Measurements from ENCODE around the gene SMARCA2.

- TF ChIP-seq, protein P1, sequence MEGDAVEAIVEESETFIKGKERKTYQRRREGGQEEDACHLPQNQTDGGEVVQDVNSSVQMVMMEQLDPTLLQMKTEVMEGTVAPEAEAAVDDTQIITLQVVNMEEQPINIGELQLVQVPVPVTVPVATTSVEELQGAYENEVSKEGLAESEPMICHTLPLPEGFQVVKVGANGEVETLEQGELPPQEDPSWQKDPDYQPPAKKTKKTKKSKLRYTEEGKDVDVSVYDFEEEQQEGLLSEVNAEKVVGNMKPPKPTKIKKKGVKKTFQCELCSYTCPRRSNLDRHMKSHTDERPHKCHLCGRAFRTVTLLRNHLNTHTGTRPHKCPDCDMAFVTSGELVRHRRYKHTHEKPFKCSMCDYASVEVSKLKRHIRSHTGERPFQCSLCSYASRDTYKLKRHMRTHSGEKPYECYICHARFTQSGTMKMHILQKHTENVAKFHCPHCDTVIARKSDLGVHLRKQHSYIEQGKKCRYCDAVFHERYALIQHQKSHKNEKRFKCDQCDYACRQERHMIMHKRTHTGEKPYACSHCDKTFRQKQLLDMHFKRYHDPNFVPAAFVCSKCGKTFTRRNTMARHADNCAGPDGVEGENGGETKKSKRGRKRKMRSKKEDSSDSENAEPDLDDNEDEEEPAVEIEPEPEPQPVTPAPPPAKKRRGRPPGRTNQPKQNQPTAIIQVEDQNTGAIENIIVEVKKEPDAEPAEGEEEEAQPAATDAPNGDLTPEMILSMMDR (IDR thresholded peaks at IDR 0.05), result no peak
- TF ChIP-seq POLR2A (IDR thresholded peaks at IDR 0.05), result no peak
Measured at GRCh38 chr9:1996156-1996555, 19.0 kb upstream of the SMARCA2 start.

All from adrenal gland (tissue), 5 donors.